ENCODE results near the gene KLF7.

GRCh38 chr2:207203056-207203455 lies 37.3 kb upstream of the KLF7 start:
- TF ChIP-seq CTCF (IDR thresholded peaks at IDR 0.05) = no peak
- TF ChIP-seq POLR2A (IDR thresholded peaks at IDR 0.05) = no peak

Data from right lobe of liver (tissue), 4 donors.